ENCODE results near the gene C10orf53.
"Not testable (repeated sequence)": the region's sequence is repeated elsewhere in the genome, so short reads cannot be mapped to it uniquely, and the experiment has no call there.

C10orf53 gene

GRCh38 chr10:49652421-49653272, 26.8 kb upstream of the C10orf53 start:
- DNase-seq = no peak

- DNase-seq = no peak
These were observed 26.1 kb upstream of the C10orf53 start for GRCh38 chr10:49653273-49653929.

- no peak for DNase-seq
These were observed 25.3 kb upstream of the C10orf53 start for GRCh38 chr10:49654036-49654693.

- DNase-seq = no peak
These were observed 24.4 kb upstream of the C10orf53 start for GRCh38 chr10:49655099-49655498.

GRCh38 chr10:49656845-49657493, 22.5 kb upstream of the C10orf53 start:
- DNase-seq = no peak

GRCh38 chr10:49657606-49658005, 21.8 kb upstream of the C10orf53 start:
- DNase-seq = no peak

GRCh38 chr10:49661140-49661856, 18.2 kb upstream of the C10orf53 start:
- no peak for DNase-seq

GRCh38 chr10:49662169-49662830, 17.2 kb upstream of the C10orf53 start:
- no peak for DNase-seq

- DNase-seq = no peak
These were observed 15.9 kb upstream of the C10orf53 start for GRCh38 chr10:49663596-49663995.

- DNase-seq = no peak
These were observed 15.2 kb upstream of the C10orf53 start for GRCh38 chr10:49664006-49664841.

- no peak for DNase-seq
These were observed 14.6 kb upstream of the C10orf53 start for GRCh38 chr10:49664842-49665355.

GRCh38 chr10:49666054-49666615, 13.3 kb upstream of the C10orf53 start:
- no peak for DNase-seq

- no peak for DNase-seq
These were observed 12.8 kb upstream of the C10orf53 start for GRCh38 chr10:49666685-49667084.

GRCh38 chr10:49667991-49668390, 11.5 kb upstream of the C10orf53 start:
- no peak for DNase-seq

- no peak for DNase-seq
These were observed 10.8 kb upstream of the C10orf53 start for GRCh38 chr10:49668684-49669083.

GRCh38 chr10:49678827-49679479, 498 bp upstream of the C10orf53 start:
- DNase-seq = no peak

- DNase-seq = not testable (repeated sequence)
These were observed 3.0 kb downstream of the C10orf53 start for GRCh38 chr10:49682449-49682848.

GRCh38 chr10:49682879-49683278, 3.4 kb downstream of the C10orf53 start:
- DNase-seq = no peak

- no peak for DNase-seq
These were observed 7.2 kb downstream of the C10orf53 start for GRCh38 chr10:49686651-49687050.

All from NCI-H1436 treated with DMSO at 0.1 percent for 48 hours (cell line).